GM15510 (cell line): ENCODE data around the gene ASPDH.

Experiments
- POLR2A ChIP-seq: IDR thresholded peaks from 3 replicates; pipeline ENCODE4 v1.6.1; 2011; ENCODE audit warnings: borderline replicate concordance; ENCODE audit not compliant: insufficient read length; ENCODE audit errors: extremely low read depth

The ASPDH gene

GRCh38 chr19:50482271-50482855, 31.4 kb downstream of the ASPDH start:
- no peak for TF ChIP-seq POLR2A

- no peak for TF ChIP-seq POLR2A
Measured at GRCh38 chr19:50481351-50482149, 32.2 kb downstream of the ASPDH start.

- TF ChIP-seq POLR2A, result no peak
Measured at GRCh38 chr19:50480281-50481111, 33.2 kb downstream of the ASPDH start.

GRCh38 chr19:50479761-50480251, 33.9 kb downstream of the ASPDH start:
- no peak for TF ChIP-seq POLR2A

- no peak for TF ChIP-seq POLR2A
Measured at GRCh38 chr19:50478901-50479715, 34.6 kb downstream of the ASPDH start.

- TF ChIP-seq POLR2A, result no peak
Measured at GRCh38 chr19:50477751-50478515, 35.8 kb downstream of the ASPDH start.

- TF ChIP-seq POLR2A, result no peak
Measured at GRCh38 chr19:50476907-50477238, 36.8 kb downstream of the ASPDH start.

- TF ChIP-seq POLR2A, result peak; percentile 98
Measured at GRCh38 chr19:50476224-50476906, 37.3 kb downstream of the ASPDH start, which contains the start of the genes EMC10 and GARIN5A. Gene EMC10 (plus strand): TSS chr19:50476507. CDS start chr19:50476545, 38 bp downstream. Gene GARIN5A (minus strand): TSS chr19:50476848. CDS start chr19:50476388, 460 bp downstream.

GRCh38 chr19:50475736-50476223, 37.9 kb downstream of the ASPDH start:
- no peak for TF ChIP-seq POLR2A

GRCh38 chr19:50475101-50475568, 38.6 kb downstream of the ASPDH start:
- TF ChIP-seq POLR2A, result no peak

- TF ChIP-seq POLR2A, result no peak
Measured at GRCh38 chr19:50468818-50469217, 44.9 kb downstream of the ASPDH start.

GRCh38 chr19:50467566-50467965, 46.1 kb downstream of the ASPDH start:
- no peak for TF ChIP-seq POLR2A

- TF ChIP-seq POLR2A, result no peak
Measured at GRCh38 chr19:50466706-50467039, 47.0 kb downstream of the ASPDH start.
